HG02943 (cell line): ENCODE measurements around the gene AKR1A1.
"Not testable (repeated sequence)": the region's sequence is repeated elsewhere in the genome, so short reads cannot be mapped to it uniquely, and the experiment has no call there.

Experiments used
- ATAC-seq: cut with Tn5 transposase; IDR thresholded peaks from one replicate; pipeline ENCODE4 v1.9.1; 2021; ENCODE audit warnings: mild to moderate bottlenecking, low read depth, moderate library complexity; ENCODE audit not compliant: unreplicated experiment

AKR1A1 gene

DNA sequence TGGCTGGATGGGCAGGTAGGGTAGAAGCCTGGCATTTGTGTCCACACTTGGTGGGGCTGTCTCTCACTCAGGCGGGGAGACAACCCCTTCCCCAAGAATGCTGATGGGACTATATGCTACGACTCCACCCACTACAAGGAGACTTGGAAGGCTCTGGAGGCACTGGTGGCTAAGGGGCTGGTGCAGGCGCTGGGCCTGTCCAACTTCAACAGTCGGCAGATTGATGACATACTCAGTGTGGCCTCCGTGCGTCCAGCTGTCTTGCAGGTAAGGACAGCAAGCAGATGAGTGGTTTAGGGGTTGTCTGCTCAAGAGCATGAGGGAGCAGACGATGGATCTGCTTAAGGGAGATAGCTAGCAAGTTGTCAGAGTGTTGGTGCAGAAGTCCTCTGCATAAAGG is 17.3 kb downstream of the AKR1A1 start:
- no peak for ATAC-seq

DNA sequence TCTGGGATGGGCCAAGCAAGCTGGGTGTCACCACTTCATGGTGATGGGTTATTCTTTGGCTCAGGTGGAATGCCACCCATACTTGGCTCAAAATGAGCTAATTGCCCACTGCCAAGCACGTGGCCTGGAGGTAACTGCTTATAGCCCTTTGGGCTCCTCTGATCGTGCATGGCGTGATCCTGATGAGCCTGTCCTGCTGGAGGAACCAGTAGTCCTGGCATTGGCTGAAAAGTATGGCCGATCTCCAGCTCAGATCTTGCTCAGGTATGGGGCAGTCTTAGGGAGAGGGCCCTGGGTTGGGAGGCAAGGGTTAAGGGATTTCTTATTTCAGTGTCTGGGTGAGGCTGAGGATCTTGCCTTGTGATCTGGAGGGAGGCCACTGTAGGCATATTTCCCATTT is 17.8 kb downstream of the AKR1A1 start:
- no peak for ATAC-seq

DNA sequence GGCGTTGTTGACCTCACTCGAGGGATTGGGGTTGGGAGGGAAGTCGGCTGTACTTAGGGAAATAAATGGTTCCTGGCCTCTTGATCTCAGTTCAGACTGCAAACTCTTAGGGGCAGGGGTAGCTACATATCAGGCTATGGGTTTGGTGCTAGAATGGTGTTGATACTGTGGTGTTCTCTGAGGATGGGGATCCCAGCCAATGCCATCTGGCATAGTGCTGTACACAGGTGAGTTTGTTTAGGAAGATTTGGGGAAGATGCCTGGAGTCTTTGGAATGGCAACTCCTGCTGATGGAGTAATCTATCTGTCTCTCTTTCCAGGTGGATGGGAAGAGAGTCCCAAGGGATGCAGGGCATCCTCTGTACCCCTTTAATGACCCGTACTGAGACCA is 18.9 kb downstream of the AKR1A1 start:
- ATAC-seq: no peak

DNA sequence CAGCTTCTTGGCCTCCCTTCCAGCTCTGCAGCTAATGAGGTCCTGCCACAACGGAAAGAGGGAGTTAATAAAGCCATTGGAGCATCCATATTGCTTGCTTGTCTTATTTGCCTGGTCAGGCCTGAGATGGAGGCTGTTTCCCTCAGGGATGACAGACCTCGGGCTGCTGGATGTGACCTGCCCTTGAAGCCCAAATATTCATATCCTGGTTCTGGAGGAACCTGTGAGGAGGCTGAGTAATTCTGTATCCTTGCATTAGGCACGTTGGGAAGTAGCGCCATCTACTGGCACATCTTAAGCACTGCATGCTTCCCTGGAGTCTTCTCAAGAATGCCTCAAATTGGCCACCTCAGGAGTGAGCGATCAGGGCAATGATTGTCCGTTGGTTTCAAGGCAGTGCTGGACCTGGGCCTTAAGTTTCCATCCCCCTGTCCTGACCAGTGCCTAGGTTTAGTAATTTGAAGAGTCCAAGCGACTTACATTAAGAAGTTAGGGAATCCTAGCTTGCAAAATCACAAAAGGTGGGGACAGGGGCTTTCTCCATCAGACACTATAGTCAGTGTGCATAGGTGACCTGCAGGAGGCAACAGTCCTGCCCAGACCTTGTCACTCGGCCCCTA is 19.4 kb downstream of the AKR1A1 start:
- no peak for ATAC-seq

DNA sequence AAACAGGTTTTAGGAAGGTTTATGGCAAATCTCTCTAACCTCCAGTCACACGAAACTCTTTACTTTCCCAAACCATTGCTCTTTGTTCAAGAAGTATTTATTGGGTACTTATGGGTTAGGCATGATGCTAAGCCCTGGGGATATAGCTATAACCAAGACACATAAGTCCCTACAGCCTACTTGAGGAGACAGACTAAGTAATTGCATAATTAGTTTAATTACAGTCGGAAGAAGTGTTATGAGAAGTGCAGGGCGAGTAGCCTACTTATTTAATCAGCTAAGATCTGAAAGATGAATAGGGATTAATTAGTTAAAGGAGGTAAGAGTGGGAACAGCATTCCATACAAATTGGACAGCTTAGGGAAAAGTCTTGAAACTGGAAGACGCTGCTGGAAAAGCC is 20.0 kb downstream of the AKR1A1 start:
- no peak for ATAC-seq

DNA sequence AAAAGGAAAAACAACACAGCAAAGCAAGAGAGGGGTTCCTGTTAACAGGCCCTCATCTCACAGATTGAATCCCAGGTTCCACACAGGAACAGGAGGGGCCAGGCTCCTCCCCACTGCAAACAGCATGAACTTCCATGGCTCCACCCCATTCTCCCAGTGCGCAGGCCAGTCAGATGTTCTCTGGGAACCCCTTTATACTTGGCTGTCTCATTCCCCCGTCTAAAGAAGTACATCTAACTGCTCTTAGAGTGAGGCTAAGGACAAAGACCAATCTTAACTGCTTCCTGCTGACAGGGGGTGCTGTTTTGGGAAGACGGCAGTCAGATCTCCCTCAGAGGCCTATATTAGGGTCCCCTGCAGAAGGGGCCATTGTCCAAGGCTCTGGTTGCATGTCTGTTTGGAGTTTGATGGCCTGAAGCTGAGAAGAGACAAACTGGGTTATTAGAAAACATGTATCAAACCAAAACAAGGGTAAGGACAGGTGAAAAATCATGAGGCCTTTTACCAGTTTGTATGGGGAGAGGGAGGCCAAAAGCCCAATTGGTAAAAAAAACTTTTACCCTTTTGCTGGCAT is 22.7 kb downstream of the AKR1A1 start:
- no peak for ATAC-seq

DNA sequence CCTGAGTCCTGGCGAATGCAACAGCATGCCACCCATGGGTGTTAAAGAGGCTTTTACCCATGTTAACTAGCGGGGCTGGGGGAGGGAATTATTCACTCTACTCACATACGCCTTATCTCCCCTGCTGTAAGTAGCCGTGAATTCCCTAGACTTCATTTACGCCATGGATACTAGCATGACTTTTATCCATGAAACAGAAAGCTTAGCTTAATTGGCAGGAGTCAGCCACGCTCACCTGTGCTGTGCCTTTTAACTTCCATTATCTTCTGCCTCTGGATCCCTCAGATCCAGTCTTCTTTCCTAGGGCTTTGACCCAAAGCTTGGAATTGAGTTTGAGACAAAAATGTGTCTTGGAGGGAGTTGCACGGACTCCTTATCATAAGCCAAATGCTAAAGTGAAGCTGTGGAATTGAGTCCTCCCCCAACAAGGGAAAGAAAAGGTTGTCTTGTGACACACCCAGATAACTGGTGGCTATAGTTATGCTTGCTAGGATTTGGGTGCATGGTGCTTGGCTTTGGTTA is 23.5 kb downstream of the AKR1A1 start:
- no peak for ATAC-seq

DNA sequence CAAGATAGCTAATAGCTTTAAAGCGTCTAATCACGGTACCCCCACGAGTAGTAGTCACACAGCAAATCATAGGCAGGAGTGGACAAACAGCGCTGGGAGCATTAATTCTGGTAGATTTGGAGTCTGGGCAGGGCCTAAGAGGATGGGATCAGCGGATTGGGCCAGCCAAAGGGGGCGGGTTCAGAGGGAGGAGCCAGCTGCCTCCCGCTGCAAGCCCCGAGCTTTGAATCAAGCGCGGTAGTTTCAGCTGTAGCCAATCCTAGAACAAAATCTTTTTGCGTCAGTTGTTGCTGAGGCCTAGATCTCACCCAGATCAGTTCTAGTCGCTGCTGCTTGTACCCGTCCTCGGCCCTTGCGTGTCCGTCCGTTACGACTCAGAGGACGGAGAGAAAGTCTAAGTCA is 32.6 kb downstream of the AKR1A1 start:
- peak; percentile 67 for ATAC-seq

DNA sequence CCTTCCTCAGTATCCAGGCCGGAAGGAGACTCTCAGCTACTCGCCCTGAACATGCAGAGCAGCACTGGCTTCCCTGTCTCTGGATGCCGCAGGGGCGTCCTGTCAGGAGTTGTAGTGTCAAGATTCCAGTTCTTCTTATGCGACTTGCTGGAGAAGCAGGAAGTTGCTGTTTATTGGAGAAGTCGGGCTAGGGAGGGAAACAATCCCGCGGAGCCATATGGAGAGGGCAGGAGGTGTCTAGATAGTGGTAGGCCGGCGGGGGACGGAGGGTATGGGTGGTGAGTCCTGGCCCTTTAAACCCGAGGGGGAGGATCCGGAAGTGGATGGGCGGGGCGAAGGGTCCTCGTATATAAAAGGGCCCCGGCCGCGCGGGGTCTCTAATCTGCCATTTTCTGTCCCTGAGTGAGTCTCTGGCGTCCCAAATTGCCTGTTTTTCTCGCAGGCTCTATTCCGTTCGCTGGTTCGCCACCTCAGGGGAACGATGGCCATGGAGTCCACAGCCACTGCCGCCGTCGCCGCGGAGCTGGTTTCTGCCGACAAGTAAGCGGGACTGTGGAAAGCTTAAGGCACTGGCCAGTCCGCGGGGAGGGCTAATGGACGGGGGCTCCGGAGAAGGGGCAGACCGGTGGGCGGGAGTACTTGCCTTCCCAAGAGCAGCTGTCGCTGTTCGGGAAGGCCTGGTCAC is 33.2 kb downstream of the AKR1A1 start, which contains the start of gene NASP:
Gene NASP, plus strand, starts transcription at position 376 of the 685 bp plus-strand sequence. Its CDS starts 106 bp downstream, at position 482.
- ATAC-seq: peak; percentile 67

DNA sequence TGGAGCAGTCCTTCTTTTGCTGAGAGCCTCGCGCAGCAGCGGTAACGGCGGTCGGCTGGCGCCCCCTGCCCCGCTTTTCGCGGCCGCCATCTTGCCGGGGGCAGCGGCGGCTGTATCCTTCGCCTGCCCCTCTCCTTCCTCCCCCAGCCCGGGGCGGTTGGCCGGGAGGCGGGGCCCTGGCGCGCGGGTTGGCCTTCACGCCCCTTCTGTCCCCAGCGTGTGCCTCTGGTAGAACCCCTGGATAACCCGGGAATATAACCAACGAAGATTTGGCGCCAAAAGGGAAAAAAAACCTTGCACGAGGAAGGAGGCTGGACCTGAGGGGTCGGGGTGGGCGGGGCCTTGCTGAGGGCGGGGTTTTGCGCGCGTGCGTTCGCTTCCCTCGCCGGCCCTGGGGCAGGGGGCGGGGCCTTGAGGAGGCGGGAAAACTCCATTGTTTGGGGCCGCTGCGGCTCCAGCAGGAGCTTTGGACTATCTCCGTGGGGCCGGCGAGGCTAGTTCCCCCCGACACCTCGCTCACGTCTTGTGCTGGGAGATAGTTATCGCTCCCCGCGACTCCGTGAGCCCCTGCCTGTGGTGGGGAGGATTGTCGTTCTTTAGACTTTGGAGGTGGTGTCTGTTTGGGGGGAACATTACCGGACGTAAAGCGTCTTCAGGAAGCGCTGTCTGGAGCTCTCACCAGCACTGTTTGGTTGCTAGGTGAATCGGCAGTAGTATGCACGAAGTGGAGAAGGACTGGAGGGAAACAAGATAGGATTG is 33.9 kb downstream of the AKR1A1 start:
- peak; percentile 4 for ATAC-seq

DNA sequence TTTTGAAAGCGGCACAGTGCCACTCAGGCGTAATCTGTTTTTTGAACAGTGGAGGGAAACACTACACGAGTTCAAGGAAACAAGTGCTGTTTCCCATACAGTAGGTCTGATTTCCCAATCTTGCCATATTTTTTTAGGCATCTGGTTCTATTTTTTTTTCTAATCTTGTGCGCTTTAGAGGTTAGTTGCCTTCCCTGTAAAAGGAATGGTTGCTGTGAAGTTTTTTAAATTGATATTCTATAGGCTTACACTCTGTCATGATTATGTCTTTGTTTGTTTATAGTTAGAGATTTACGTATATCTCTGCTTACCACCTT is 34.4 kb downstream of the AKR1A1 start:
- no peak for ATAC-seq

DNA sequence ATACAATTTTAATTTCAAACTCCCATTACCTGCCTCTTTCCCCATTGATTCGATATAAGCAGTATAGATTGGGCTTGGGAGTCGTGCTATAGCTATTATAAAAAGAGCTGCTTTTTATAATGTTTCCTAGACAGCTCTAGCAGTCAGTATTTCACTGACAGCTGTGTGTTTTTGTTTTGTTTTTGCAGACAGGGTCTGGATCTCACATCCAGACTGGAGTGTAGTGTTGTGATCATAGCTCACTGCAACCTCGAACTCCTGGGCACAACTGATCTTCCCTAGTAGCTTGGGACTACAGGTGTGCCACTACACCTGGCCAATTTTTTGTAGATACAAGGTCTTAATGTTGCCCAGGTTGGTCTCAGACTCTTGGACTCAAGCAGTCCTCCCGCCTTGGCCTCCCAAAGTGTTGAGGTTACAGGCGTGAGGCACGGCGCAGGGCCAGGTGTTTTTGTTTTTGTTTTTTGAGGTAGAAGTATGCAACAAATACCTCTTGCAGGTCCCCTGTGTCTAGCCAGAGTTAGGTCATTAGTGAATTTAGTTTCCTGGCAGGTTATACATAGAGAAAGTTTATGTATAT is 35.0 kb downstream of the AKR1A1 start:
- ATAC-seq: no peak

DNA sequence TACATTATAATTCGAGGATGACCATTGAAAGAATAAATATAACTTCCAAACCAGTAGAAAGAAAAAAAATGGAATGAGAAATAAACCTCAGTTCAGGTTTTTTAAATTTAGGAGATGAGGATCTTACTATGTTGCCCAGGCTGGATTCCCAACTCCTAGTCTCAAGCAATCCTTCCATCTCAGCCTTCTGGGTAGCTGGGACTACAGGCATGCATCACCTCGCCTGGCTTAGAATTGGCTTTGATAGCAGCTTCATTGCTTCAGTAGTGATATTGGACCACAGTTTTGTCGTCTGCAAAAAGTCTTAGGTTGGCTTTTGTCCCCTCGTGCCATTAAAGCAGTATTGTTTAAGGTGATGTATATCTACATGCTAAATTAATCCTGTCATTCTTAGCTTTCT is 36.1 kb downstream of the AKR1A1 start:
- ATAC-seq: no peak

DNA sequence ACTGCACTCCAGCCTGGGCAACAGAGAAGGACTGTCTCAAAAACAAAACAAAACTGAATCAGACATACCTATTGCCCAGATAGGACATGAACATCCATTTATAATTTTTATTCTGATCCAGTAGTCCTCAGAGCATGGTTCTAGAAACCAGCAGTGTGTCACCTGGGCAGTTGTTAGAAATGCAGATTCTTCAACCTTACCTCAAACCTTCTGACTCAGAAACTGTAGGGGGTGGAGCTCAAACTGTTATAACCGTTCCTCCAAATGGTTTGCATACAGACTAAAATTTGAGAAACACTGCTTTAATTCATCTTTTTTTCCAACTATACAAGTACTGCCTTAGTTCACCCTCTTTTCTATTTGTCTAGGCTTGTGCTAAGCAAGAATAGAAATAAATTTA is 39.2 kb downstream of the AKR1A1 start:
- ATAC-seq: no peak

DNA sequence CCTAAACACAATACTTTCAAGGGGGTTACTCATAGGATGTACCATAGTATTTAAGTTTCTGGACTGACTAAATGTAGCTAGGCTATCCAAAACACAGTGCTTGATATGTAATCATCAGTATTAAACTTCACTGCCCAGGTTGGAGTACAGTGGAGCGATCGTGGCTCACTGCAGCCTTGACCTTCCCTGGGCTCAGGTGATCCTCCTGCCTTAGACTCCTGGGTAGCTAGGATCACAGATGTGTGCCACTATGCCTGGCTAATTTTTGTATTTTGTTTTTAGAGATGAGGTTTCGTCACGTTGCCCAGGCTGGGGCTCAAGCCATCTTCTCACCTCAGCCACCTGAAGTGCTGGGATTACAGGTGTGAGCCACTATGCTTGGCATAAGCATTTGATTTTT is 43.8 kb downstream of the AKR1A1 start:
- ATAC-seq: no peak

DNA sequence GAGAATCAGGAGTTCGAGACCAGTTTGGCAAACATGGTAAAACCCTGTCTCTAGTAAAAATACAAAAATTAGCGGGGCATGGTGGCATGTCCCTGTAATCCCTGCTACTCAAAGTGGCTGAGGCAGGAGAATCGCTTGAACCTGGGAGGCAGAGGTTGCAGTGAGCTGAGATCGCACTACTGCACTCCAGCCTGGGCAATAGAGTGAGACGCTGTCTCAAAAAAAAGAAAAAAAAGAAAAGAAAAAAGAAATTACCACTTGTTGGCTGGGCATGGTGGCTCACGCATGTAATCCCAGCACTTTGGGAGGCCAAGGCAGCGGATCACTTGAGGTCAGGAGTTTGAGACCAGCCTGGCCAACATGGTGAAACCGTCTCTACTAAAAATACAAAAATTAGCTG is 46.1 kb downstream of the AKR1A1 start:
- not testable (repeated sequence) for ATAC-seq

DNA sequence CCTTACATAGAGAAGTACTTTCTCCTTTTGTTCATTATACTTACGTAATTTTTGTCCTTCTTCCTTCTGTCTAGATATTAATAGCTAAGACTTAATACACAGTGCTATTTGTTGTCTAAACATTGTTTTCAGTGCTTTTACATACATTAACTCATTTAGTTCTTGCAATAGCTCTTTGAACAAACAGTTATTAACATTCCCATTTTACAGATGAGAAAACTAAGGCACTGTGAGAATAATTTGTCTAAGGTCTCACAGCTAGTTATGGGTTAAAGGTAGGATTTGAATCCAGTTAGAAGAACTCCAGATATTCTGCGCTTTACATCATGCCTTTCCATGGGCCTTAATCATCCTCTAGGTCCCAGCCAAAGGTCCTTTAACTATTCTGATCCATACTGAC is 53.6 kb downstream of the AKR1A1 start:
- ATAC-seq: no peak

DNA sequence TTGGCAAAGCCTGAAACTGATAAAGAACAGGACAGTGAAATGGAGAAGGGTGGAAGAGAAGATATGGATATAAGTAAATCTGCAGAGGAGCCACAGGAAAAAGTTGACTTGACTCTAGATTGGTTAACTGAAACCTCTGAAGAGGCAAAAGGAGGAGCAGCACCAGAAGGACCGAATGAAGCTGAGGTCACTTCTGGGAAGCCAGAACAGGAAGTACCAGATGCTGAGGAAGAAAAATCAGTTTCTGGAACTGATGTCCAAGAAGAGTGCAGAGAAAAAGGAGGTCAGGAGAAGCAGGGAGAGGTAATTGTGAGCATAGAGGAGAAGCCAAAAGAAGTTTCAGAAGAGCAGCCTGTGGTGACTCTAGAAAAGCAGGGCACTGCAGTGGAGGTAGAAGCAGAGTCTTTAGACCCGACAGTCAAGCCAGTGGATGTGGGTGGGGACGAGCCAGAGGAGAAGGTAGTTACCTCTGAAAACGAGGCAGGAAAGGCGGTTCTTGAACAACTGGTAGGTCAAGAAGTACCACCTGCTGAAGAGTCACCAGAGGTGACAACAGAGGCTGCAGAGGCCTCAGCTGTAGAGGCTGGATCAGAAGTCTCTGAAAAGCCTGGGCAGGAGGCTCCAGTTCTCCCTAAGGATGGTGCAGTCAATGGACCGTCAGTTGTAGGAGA is 56.9 kb downstream of the AKR1A1 start:
- no peak for ATAC-seq

DNA sequence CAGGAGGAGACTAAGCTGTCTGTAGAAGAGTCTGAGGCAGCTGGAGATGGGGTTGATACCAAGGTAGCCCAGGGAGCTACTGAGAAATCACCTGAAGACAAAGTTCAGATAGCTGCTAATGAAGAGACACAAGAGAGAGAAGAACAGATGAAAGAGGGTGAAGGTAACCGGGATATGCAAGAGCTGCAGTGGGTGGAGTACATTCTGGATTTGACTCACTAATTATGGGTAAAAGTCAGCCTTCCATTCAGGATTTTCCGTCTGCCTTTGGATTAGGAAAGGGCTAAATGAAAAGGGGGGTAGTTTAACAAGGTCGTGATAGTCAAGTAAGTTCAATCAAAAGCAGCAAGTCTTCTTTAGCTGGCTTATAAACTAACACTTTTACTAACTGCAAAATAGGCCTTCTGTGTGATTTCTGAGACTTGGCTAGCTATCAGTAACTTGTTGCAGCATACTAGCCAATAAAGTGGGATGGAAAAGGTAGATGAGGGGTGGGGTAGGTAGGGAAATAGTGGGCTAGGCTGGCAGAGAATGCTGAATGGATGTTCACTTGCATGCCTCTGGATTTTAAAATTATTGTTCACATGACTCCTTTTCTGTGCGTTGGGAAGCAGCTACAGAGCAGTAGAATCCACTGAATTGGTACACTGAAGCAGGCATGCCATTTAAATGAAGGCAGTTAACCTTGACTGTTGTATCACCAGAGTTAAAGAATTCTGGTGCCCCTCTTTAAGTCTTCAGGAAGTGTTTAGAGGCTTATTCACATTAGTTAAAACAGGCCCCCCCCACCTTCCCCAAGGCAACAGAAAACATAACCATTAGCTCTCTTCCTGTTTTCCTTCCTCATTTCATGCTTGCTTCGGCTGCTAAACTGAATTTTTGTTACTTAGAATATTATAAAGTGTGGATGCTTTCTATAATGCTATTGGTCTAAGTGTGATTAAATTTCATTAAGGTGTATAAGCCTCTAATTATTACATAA is 57.8 kb downstream of the AKR1A1 start:
- no peak for ATAC-seq
